Activated T-cell treated with anti-CD3 and anti-CD28 coated beads, Interleukin-2, amount 50 U/mL, for 24 hours (primary cell): ENCODE measurements around the gene GCH1.
"Not testable (repeated sequence)": the region's sequence is repeated elsewhere in the genome, so short reads cannot be mapped to it uniquely, and the experiment has no call there.

Experiments
- DNase-seq: peaks from one replicate; pipeline ENCODE4 v3.0.0-alpha.2; 2020
- H3K27ac Mint-ChIP-seq: 2 replicates; pipeline ENCODE4 v1.8.0; 2020; ENCODE audit warnings: mild to moderate bottlenecking, mixed read lengths
- H3K27me3 Mint-ChIP-seq: 2 replicates; pipeline ENCODE4 v1.8.0; 2020; ENCODE audit warnings: mixed read lengths
- H3K36me3 Mint-ChIP-seq: 2 replicates; pipeline ENCODE4 v1.8.0; 2020; ENCODE audit warnings: low read depth, mixed read lengths
- H3K4me1 Mint-ChIP-seq: 2 replicates; pipeline ENCODE4 v1.8.0; 2020; ENCODE audit warnings: low read depth, mixed read lengths
- H3K4me3 Mint-ChIP-seq: 2 replicates; pipeline ENCODE4 v1.8.0; 2020; ENCODE audit warnings: mild to moderate bottlenecking, moderate library complexity, mixed read lengths
- H3K9me3 Mint-ChIP-seq: 2 replicates; pipeline ENCODE4 v1.8.0; 2020; ENCODE audit warnings: mixed read lengths

The GCH1 gene

GRCh38 chr14:54926570-54926969 is 23.9 kb upstream of the GCH1 start:
- H3K9me3 Mint-ChIP-seq, H3K27me3 Mint-ChIP-seq, H3K4me1 Mint-ChIP-seq, H3K36me3 Mint-ChIP-seq, H3K4me3 Mint-ChIP-seq, DNase-seq, H3K27ac Mint-ChIP-seq: not testable (repeated sequence)

DNA sequence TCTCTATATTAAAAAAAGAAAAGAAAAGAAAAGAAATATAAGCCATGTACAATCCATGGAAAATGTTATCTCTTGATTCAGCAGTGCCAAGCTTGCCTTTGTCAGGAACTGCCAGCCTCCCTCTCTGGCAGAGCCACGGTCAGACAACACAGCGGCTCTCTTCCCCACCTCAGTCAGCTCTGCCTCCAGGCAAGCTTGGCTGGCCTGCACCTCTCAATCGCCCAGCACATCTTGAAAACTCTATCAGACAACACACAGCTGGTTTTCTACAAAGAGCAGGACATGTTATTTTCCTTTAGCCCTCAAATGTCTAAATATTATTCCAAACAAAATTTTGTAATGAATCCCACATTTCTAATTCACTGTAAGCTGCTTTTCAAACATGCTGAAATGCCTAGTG is 20.0 kb upstream of the GCH1 start:
- Mint-ChIP-seq H3K36me3 (no peaks in the 10 kb centered on the region), H3K27ac (no peak overlapping the region), H3K4me3 (no peak overlapping the region), H3K4me1 (no peaks in the 10 kb centered on the region), H3K27me3 (peaks cover 3% of the 10 kb centered on the region), H3K9me3 (no peaks in the 10 kb centered on the region)
- DNase-seq: no peak

- Mint-ChIP-seq H3K36me3 (no peaks in the 10 kb centered on the region), H3K27me3 (no peaks in the 10 kb centered on the region), H3K27ac (no peak overlapping the region), H3K4me1 (no peaks in the 10 kb centered on the region), H3K4me3 (no peak overlapping the region), H3K9me3 (no peaks in the 10 kb centered on the region)
- DNase-seq: no peak
These were observed 17.4 kb upstream of the GCH1 start for GRCh38 chr14:54920052-54920451.

DNA sequence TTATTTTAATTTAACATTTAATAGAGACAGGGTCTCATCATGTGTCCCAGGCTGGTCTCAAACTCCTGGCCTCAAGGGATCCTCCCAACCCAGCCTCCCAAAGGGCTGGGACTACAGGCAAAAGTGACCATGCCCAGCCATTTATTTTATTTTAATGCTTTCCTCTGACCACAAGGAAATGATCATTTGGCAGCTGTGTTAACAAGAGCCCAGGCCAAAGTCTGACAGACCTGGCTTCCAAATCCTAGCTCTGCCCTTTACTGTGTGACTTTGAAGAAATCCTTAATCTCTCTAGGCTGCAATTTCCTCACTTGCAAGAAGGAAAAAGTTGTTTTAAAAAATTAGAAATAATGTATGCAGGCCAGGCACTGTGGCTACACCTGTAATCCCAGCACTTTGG is 16.7 kb upstream of the GCH1 start:
- Mint-ChIP-seq H3K4me1 (no peaks in the 10 kb centered on the region), H3K27me3 (no peaks in the 10 kb centered on the region), H3K27ac (no peak overlapping the region), H3K36me3 (no peaks in the 10 kb centered on the region), H3K9me3 (no peaks in the 10 kb centered on the region), H3K4me3 (no peak overlapping the region)
- DNase-seq: no peak

GRCh38 chr14:54918427-54918826 is 15.8 kb upstream of the GCH1 start:
- no peaks in the 10 kb centered on the region for H3K27me3 Mint-ChIP-seq
- DNase-seq: no peak
- no peaks in the 10 kb centered on the region for H3K4me1 Mint-ChIP-seq
- H3K9me3 Mint-ChIP-seq: no peaks in the 10 kb centered on the region
- no peak overlapping the region for H3K4me3 Mint-ChIP-seq
- no peak overlapping the region for H3K27ac Mint-ChIP-seq
- H3K36me3 Mint-ChIP-seq: no peaks in the 10 kb centered on the region

DNA sequence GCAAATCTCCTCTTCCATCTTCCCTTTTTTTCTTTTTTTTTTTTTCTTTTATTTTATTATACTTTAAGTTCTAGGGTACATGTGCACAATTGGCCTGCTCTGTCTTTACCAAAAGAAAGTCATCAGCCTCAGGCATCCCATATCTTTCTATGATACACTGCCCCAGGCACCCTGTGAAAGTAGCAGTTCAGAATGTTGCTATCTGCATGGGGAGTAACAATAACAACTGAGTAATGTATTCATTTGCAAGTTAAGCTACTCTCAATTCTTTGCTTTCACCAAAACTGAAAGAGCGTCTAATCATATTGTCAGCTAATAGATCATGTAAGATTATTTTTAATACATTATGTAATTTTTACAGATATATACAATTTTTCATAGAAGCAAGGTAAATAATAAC is 13.5 kb upstream of the GCH1 start:
- H3K9me3 Mint-ChIP-seq: no peaks in the 10 kb centered on the region
- no peaks in the 10 kb centered on the region for H3K4me1 Mint-ChIP-seq
- H3K36me3 Mint-ChIP-seq: no peaks in the 10 kb centered on the region
- H3K27ac Mint-ChIP-seq: no peak overlapping the region
- H3K27me3 Mint-ChIP-seq: no peaks in the 10 kb centered on the region
- no peak overlapping the region for H3K4me3 Mint-ChIP-seq
- DNase-seq: no peak

- no peak overlapping the region for H3K4me3 Mint-ChIP-seq
These were observed 7.4 kb upstream of the GCH1 start for GRCh38 chr14:54909817-54910558.

GRCh38 chr14:54908973-54909372 is 6.3 kb upstream of the GCH1 start:
- not testable (repeated sequence) for H3K9me3 Mint-ChIP-seq, H3K36me3 Mint-ChIP-seq, H3K27me3 Mint-ChIP-seq, DNase-seq, H3K27ac Mint-ChIP-seq, H3K4me3 Mint-ChIP-seq
- H3K4me1 Mint-ChIP-seq: peaks cover 17% of the 10 kb centered on the region

More at GRCh38 chr14:54909817-54910558, 7.4 kb upstream of the GCH1 start:
- Mint-ChIP-seq H3K4me1 (peaks cover 17% of the 10 kb centered on the region), H3K9me3 (no peaks in the 10 kb centered on the region), H3K27ac (no peak overlapping the region), H3K27me3 (no peaks in the 10 kb centered on the region), H3K36me3 (no peaks in the 10 kb centered on the region)
- no peak for DNase-seq

DNA sequence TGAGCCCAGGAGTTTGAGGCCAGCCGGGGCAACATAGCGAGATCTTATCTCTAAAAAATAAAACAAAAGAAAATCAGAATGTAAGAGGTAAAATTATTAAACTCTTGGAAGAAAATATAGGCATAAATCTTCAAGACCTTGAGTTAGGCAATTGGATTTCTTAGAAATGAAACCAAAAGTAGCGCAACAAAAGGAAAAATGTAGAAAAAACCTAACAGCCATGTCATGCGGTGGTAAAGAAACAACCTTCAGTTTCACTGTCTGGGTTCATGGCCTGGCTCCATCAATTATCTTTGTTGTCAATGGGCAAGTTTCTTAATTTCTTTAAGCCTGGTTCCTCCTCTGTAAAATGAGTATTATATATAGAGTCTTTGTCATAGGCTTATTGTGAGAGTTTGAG is 5.6 kb upstream of the GCH1 start:
- DNase-seq: no peak
- Mint-ChIP-seq H3K4me1 (peaks cover 19% of the 10 kb centered on the region), H3K4me3 (peak overlapping the region; percentile 21), H3K9me3 (no peaks in the 10 kb centered on the region), H3K27ac (peak overlapping the region; percentile 79), H3K27me3 (no peaks in the 10 kb centered on the region), H3K36me3 (no peaks in the 10 kb centered on the region)

DNA sequence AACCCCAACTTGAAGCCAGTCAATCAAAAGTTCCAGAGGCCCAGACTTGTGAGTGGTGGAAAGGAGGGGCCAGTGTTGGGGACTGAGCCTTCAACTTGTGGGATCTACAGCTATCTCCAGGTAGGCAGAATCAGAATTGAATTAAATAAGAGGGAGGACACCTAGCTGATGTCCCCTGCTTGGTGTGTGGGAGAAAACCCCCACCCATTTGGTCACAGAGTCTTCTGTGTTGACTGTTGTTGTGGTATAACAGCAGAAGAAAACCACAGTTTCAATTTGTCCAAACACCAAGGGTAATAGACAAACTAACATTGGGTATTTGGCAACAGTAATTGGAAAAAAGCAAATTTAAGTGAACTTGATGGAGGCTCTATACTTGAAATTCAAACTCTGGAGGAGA is 3.4 kb upstream of the GCH1 start:
- Mint-ChIP-seq H3K9me3 (no peaks in the 10 kb centered on the region), H3K36me3 (peaks cover 2% of the 10 kb centered on the region), H3K4me1 (peaks cover 23% of the 10 kb centered on the region), H3K4me3 (no peak overlapping the region), H3K27ac (no peak overlapping the region), H3K27me3 (no peaks in the 10 kb centered on the region)
- no peak for DNase-seq

DNA sequence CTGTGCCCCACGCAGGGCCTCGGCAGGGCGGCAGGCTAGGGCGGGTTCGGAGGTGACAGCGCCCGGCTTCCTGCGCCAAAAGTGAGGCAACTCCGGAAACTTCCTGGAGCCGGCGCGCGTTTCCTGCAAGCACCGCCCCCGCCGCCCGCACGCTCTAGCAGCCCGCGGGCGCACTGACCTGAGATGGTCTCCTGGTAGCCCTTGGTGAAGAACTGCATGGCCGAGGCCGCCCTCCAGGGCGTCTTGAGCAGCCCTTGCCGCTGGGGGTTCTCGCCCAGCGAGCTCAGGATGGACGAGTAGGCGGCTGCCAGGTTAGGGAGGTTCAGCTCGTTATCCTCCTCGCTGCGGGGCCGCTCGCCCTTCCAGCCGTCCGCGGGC is 494 bp downstream of the GCH1 start:
- Mint-ChIP-seq H3K9me3 (no peaks in the 10 kb centered on the region), H3K27me3 (no peaks in the 10 kb centered on the region), H3K4me1 (peaks cover 36% of the 10 kb centered on the region), H3K4me3 (peak overlapping the region; percentile 87), H3K27ac (peak overlapping the region; percentile 89), H3K36me3 (peaks cover 18% of the 10 kb centered on the region)
- DNase-seq: peak; percentile 83

- Mint-ChIP-seq H3K27me3 (no peaks in the 10 kb centered on the region), H3K36me3 (peaks cover 18% of the 10 kb centered on the region), H3K9me3 (no peaks in the 10 kb centered on the region), H3K4me3 (peak overlapping the region; percentile 87), H3K4me1 (peaks cover 33% of the 10 kb centered on the region), H3K27ac (peak overlapping the region; percentile 89)
- DNase-seq: peak; percentile 47
These were observed 1.1 kb downstream of the GCH1 start for GRCh38 chr14:54901380-54902142.

DNA sequence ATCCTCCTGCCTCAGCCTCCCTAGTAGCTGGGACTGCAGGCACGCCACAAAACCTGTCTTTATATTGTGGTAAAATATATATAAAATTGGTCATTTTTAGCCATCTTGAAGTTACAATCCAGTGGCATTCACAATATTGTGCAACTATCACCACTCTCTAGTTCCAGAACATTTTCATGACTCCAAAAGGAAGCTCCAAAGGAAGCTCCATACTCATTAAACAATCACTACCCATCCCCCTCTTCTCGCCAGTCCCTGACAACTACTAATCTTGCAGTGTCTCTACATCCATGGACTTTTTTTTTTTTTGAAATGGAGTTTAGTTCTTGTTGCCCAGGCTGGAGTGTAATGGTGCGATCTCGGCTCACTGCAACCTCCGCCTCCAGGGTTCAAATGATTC is 3.1 kb downstream of the GCH1 start:
- Mint-ChIP-seq H3K4me1 (peaks cover 45% of the 10 kb centered on the region), H3K9me3 (no peaks in the 10 kb centered on the region), H3K36me3 (peaks cover 18% of the 10 kb centered on the region), H3K27ac (peak overlapping the region; percentile 59), H3K27me3 (no peaks in the 10 kb centered on the region), H3K4me3 (peak overlapping the region; percentile 87)
- no peak for DNase-seq

- not testable (repeated sequence) for H3K27ac Mint-ChIP-seq, H3K9me3 Mint-ChIP-seq, H3K27me3 Mint-ChIP-seq, DNase-seq, H3K4me3 Mint-ChIP-seq
- Mint-ChIP-seq H3K36me3 (peaks cover 18% of the 10 kb centered on the region), H3K4me1 (peaks cover 52% of the 10 kb centered on the region)
These were observed 4.6 kb downstream of the GCH1 start for GRCh38 chr14:54897809-54898555.

DNA sequence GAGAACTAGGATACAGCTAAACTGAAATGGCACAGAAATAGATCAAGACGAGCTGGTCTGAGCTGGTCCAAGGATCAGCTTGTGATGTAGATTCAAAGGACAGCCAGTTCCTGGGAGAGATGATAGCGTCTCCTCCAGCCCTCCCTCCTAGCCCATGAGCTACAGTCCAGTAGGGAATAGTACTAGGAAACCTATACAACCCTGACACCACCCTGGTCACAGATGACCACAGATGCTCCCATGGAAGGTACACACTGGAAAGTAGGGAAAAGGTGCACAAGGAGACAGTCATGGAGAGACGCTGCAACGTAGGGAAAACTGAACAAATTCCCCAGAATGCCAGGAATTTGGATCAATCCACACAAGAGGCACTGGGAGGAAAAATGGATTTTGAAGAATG is 6.9 kb downstream of the GCH1 start:
- Mint-ChIP-seq H3K4me1 (peaks cover 56% of the 10 kb centered on the region), H3K27me3 (no peaks in the 10 kb centered on the region), H3K4me3 (no peak overlapping the region), H3K36me3 (peaks cover 12% of the 10 kb centered on the region), H3K9me3 (no peaks in the 10 kb centered on the region), H3K27ac (peak overlapping the region; percentile 4)
- DNase-seq: no peak
